NCI-H2107 treated with DMSO at 0.1 percent for 48 hours (cell line): ENCODE results near the gene AGO3.

Experiments
- DNase-seq: peaks from one replicate; lab custom pipeline; 2025; ENCODE audit not compliant: unreplicated experiment; lab: John Stamatoyannopoulos, UW

The AGO3 gene

GRCh38 chr1:36119456-36119855, 188.6 kb downstream of the AGO3 start:
- no peak for DNase-seq
